GM18526 (cell line): ENCODE data around the gene RXRB.

Source experiments
- POLR2A ChIP-seq: IDR thresholded peaks from 3 replicates; pipeline ENCODE4 v1.6.1; 2011; ENCODE audit not compliant: insufficient read length; ENCODE audit errors: extremely low read depth

The RXRB gene

DNA sequence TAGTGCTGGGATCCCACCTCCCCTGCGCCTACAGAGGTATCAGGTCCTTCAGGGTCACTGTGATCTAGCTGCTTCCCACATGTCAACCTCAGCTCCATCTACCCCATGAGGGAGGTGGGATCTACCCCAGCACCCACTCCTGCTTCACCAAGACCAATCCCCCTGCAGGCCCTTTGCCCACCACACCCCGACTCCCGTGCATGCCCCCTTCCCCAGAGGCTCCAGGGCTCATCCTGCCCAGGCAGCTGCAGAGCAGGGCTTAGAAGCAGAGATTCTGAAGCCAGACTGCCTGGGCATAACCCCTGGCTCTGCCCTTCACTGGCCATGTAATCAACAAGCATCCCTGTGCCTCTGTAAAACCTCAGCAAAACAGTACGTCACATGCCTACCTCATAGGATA lies 25.7 kb downstream of the RXRB start:
- no peak for TF ChIP-seq POLR2A

DNA sequence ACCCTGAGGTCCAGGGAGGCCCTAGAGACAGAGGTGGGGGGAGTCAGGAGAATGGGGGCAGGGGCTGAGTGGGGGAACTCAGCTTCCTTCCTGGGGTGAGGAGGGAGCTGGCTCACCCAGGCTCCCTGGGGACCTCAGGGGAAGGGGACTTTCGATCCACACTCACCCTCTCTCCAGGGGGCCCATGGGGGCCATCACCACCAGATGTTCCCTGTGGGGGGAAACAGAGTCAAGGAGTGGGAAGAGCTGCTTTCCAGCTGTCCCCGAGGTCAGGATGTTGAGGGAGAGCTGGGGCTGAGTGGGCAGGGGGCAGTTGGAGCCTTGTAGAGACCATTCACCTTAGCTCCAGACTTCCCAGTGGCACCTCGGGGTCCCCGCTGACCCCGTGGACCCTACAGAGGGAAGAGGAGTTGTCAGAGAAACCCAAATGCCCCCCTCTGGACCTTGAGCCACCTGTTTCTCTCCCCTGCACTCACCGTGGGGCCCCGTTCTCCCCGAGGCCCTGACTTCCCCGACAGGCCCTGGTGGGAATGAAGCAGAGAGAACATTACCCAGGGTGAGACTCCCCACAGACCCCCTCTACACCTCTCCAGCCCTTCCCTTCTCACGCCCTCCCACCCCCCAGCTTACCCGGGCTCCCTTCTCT lies 26.8 kb downstream of the RXRB start:
- TF ChIP-seq POLR2A: no peak

DNA sequence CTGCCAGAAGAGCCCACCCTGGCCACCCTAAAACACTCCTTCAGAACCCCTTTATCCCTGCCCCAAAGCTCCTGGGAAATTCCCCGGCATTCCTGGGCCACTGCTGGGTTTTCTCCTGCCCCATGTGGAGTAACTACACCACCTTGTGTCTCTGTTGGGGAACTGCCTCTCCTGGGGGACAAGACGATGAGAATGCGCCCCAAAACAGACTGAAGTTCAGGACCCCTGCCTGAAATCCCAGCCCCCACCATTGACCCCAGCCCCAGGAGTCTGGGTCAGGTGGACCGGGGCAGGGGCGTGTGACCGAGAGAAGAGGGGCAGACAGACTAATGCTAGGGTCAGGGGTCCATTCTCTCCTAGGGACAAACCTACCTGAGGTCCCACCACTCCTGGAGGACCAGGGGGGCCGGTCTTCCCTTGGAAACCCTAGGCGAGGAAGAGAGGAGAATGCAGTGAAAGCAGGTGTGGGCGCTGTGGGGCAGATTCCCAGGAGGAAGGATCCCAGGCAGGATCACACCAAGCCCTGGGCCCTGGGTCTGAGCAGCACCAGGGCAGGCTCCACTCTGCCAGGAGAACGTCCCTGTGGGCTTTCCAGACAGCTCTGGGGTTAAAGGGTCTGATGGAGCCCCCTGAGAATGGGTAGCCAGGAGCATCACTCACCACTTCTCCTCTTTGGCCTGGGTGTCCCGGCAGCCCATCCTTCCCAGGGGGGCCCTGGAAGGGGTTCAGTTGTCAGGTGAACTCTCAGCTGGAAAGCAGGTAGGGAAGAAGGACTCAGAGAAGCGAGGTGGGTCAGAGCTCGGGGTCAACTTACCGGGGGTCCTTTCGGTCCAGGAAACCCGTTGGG lies 27.6 kb downstream of the RXRB start:
- TF ChIP-seq POLR2A: no peak

DNA sequence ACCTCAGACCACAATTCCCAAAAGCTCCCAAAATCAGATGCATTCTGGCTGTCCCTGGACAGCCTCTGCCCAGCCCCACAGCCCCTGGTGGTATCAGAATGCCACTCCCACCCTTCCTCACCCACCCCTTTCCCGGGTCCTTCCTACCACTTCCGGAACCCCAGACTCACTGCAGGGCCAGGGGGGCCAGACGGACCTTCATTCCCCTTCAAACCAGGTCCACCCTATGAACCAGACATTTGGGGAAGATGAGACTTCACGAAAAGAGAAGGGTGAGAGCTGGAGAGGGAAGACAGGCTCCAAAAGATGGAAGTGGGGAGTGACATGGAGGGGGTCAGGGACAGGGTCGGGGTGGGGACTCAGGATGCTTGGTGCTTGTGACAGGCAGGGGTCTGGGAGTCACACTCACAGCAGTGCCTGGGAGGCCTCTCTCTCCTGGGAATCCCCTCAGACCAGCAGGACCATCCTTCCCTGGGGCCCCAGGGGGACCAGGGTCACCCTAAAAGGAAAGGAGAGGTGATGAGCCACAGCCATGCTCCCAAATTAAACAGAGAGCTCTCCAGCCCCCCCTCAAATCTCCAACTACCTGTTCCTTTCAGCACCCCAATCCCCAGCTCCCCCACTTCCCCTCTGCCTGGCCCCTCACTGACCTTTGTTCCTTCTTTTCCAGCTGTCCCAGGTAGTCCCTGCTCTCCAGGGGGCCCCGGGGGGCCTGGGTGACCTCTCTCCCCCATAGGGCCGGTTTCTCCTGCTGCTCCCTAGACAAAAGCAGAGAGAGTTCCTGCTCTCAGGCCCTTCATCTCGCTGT lies 28.4 kb downstream of the RXRB start:
- TF ChIP-seq POLR2A: no peak

DNA sequence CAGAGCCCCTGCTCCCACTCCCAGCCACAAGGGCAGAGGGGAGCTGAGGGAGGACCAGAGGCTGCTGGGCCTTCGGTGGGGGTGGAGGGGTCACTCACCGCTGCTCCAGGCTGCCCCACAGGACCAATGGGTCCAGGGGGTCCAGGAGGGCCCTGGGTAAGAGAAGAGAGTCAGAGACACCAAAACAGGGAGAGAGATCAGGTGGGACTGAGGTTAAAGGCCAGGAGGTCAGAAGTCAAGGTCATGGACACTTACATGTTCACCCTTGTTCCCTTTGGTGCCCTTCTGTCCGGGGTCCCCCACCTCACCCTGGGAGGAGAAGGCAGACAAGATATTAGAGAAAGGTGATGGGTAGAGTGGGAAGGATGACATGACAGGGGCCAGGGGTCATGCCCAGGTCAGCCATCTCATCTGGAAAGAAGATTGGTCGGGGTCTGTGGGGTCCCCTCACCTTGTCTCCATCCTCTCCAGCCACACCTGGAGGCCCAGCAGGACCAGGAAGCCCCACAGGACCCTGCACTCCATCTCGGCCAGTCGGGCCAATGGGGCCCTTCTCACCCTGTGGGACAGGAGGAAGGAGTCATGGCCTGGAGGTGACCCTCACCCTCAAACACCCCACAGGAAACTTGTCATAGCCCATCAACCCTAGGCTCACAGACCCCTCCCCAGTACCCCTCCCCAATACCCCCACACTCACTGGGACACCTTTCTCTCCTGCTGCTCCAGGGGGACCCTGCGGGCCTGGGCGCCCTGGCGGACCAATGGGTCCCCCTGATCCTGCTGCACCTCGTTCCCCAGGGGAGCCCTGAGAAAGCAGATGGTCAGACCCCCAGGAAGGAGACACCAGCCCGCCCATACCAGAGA lies 29.2 kb downstream of the RXRB start:
- no peak for TF ChIP-seq POLR2A

DNA sequence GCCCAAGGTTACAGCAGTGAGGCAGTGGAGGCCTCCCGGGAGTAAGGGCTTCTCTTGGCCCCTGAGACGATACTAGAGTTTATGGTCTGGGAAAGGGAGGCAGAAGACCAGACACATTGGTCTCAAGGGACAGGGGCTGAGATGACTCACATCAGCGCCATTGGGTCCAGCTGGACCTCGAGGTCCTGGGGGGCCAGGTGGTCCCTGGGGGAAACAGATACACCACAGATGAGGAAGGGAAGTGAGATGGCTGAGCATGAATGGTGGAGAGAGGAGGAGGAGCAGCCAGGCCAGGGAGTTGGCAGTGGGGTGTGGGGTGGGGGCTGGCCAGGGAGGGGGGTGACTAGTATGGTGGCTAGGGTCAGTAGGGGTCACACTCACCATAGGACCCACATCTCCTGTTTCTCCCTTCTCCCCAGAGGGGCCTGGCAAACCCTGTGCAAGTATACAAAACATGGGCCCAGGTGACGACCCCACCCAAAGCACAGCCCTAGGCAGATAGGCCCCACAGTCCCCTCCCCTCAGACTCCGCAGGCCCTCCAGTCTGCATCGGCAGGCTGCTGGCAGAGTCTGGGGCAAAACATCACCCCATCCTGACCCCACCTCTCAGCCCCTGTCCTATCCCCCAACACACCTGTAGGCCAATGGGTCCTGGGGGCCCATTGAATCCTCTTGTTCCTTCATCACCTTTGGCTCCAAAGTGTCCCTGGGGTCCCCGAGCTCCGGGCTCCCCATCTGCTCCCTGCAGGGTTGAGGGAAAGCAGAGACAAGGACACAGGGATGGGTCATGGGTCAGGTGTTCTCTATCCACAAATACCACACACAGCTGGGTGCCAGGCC lies 30.1 kb downstream of the RXRB start:
- TF ChIP-seq POLR2A: no peak

DNA sequence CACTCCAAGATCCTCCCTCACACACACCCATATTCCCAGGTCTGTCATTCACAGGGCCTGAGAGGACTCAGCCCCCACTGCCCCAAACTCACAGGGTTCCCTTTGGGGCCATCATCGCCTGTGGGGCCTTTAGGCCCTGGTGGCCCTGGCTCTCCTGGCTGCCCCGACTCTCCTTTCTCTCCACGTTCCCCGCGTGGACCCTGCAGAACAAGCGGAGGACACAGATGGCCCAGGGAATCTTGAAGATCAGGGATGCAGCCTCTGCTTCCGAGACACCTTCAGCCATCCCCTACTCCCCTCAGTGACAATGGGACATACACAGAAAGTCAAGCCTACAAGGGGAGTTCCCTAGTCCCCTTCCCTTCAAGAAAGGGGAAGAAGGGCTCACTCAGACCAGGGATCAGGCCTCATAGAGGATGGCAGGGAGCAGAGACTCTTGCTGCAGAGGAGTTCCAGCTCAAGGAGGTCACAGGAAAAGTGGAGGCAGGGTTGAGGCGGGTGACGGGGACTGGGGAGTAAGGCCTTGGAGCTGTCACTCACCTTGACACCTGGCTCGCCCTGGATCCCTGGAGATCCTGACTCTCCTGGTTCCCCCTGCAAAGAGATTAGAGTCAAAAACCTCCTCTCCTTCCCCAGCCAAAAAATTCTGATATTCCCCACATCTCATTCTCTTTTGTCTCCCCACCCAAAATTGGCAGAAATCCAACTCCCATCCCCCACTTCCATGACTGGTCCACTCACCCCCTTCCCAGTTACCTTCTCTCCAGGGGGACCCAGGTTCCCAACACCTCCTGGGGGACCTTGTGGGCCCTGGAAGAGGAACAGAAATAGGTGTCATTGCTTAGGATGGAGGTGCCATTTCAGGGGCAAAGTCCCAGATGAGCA lies 30.9 kb downstream of the RXRB start:
- no peak for TF ChIP-seq POLR2A

DNA sequence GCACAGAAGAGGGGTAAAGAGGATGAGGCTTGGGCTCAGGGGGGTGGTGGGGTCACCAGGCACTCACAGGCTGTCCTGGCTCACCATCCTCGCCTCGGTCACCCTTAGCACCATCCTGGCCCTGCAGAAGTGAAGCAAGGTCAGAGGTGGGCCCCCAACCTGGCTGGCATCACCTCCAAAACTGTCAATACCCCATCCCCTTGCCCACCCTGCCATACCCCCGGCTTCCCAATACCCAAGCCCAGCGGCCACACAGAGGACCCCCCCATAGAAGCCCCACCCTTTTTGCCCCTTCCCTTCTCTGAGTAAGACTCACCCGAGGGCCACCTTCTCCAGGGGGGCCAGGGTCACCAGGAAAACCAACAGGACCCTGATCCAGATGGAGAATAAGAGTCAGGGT lies 31.8 kb downstream of the RXRB start:
- TF ChIP-seq POLR2A: no peak

DNA sequence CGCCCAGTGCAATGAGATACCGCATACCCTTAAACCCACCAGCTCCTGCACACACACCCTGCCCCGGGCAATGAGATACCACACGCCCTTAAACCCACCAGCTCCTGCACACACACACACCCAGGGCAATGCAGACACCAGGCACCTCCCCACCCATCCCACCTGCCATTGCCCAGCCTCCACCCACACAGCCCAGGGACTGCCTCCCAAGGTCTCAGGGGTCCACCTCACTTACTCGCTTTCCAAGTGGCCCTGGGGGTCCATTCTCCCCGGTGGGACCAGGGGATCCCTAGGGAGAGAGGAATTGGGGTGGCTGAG lies 32.2 kb downstream of the RXRB start:
- TF ChIP-seq POLR2A: no peak

DNA sequence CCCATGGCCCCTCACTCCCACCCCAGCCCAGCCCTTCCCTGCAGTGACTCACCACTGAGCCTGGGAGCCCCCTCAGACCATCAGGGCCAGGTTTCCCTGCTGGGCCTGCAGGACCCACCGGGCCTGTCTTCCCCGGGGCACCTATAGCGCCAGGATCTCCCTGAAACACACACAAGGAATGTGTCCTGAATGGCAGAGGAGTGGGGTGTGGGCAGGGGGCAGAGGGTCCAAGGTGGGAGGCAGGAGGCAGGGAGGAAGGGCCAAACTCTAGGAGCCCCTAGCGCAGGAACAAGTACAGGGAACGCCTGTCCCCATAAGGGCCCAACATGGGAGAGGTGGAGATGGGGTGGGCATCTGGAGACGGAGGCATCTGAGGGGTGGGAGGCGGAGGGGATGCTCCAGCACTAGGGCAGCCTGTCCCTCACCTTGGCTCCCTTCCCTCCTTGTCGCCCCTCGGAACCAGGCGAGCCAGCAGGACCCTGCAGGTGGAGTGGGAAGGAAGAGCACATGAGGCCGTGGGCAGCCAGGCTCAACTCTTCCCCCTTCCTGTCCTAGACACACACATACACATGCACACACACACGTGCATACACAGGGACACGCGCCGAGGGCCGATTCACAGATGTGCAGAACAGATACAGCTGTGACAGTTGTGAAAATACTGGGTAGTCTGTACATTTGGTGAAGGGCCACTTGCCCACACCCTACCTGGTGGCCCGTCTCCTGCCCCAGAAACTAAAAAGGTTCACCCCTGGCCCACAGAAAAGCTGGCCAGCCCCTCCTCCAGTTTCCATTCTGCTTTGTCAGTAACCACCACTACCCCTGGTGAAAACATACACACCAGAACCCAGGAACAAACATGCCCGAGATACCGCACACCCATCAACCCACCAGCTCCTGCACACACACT lies 32.8 kb downstream of the RXRB start:
- no peak for TF ChIP-seq POLR2A

DNA sequence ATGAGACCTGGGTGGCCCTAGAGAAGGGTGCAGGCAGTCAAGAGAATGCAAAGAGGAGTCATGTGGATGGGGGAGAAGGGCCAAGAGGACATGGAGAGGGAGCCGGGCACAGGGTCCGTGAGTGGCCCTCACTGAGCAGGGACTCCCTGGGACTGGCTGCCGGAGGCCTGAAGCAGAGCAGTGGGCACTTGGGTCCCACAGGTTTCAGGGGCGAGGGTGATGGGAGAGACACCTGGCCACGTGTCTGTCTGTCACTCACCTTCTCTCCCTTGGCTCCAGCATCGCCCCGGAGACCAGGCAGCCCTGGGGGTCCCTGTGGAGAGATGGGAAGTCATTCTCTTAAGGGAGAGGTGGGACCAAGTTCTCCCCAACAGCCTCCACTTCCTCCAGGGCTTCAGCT lies 33.7 kb downstream of the RXRB start:
- TF ChIP-seq POLR2A: no peak

DNA sequence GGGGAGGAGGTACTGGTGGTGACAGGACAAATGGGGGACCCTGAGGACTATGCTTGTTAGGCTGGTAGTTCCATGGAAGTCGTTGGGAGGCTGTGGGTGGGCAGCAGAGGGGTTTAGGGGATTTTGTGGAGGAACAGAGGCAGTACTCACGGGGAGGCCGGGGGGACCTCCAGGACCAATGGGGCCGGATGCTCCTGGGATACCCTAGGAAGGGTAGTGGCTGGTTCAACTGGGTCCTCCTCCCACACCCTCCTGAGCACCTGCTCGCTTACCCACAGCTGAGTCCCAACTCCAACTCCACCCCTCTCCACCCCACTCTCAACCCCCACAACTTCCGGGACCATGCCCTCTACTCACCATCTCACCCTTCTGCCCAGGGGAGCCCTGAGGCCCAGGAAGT lies 34.1 kb downstream of the RXRB start:
- no peak for TF ChIP-seq POLR2A
